Right lobe of liver (tissue), 6 donors: ENCODE results near the gene CASP10. TPM values are rescaled to one million over a fixed set of nuclear protein-coding genes. Genes with fewer than 3 reads are reported as not detected.
A peak's percentile ranks its signal among the peaks of the same experiment; 100 is the strongest.

Experiments
- ATAC-seq, 4 donors: fragments of 200-7000 bp; cut with Tn5 transposase; one replicate each; pipeline ENCODE4 v1.9.1; 2020; ENCODE audit warnings: mild to moderate bottlenecking in 4 of 4, moderate library complexity in 4 of 4
- DNase-seq, 3 donors: peaks; one replicate each; pipeline ENCODE4 v3.0.0-alpha.2; 2020
- H3K27ac ChIP-seq, 3 donors: fragments of 200-600 bp; one replicate each; pipeline ENCODE4 v1.8.0; 2022
- H3K27me3 ChIP-seq, 2 donors: fragments of 200-600 bp; one replicate each; pipeline ENCODE4 v1.8.0; 2022
- H3K36me3 ChIP-seq, 4 donors: fragments of 200-600 bp; sonication (generic) in 1 of 4; one replicate each; pipeline versions ENCODE4 v1.5.1 to v1.8.0; 2017 to 2022; ENCODE audit warnings: control low read depth in 1 of 4
- H3K4me1 ChIP-seq, 4 donors: fragments of 200-600 bp; sonication (generic) in 1 of 4; one replicate each; pipeline versions ENCODE4 v1.5.1 to v1.8.0; 2017 to 2022; ENCODE audit warnings: control low read depth in 1 of 4
- H3K4me3 ChIP-seq, 3 donors: fragments of 200-600 bp; one replicate each; pipeline ENCODE4 v1.8.0; 2022
- H3K9me3 ChIP-seq, 4 donors: fragments of 200-600 bp; sonication (generic) in 1 of 4; one replicate each; pipeline versions ENCODE4 v1.5.1 to v1.8.0; 2017 to 2022; ENCODE audit warnings: control low read depth in 1 of 4
- CTCF ChIP-seq, 4 donors: fragments of 200-600 bp in 3 of 4; fragments of 450-650 bp in 1 of 4; IDR thresholded peaks; one replicate each; pipeline versions ENCODE4 v1.5.1 to v1.8.0; 2016 to 2022; ENCODE audit warnings: antibody characterized with exemption in 4 of 4, mild to moderate bottlenecking in 2 of 4
- POLR2A ChIP-seq: fragments of 450-650 bp; IDR thresholded peaks from one replicate; pipeline ENCODE4 v1.6.1; 2017; ENCODE audit warnings: antibody characterized with exemption, mild to moderate bottlenecking
- WGBS: methylation state at CpG from one replicate; pipeline ENCODE4 v1.1.6; 2018; ENCODE audit warnings: low coverage, low lambda C conversion rate; ENCODE audit not compliant: insufficient coverage; ENCODE audit errors: missing lambda C conversion rate; 5-methylcytosine and 5-hydroxymethylcytosine counted together
- intact Hi-C, 2 donors: fragments of 100-400 bp; cut with DNase I; formaldehyde crosslinking; loops; one replicate each; pipeline versions ENCODE4 v1.11.2 to v1.14.1; 2022
- total RNA-seq, 6 experiments: library from RNA; depleted of rRNA in 2 of 6; stranded (reverse); fragments of >200 nt in 2 of 6; fragmentation: NEBNext Ultra II Directional in 3 of 6; extraction: Animal tissue kit (Norgen Biotek cat#: 25700) in 3 of 6; gene quantifications; one replicate each; pipeline versions ENCODE4 v1.1.0 to v1.2.4, GENCODE V29; 2016 to 2023
- donor health status: DM: no; HTN: yes; CAD: no.
- donor health status: DM: no; HTN: no; CAD: no.
- donor health status: DM: no; HTN: no; CAD: no.
- donor health status: DM: no; HTN: yes; CAD: no.
- donor health status: DM: no; HTN: yes; CAD: no.

The CASP10 gene
- total RNA-seq, 6 experiments from 2014 or later, result 4.2 to 9.4 (median 8.4) TPM

GRCh38 chr2:201244829-201245228 is 61.9 kb downstream of the CASP10 start:
- H3K4me1 ChIP-seq, result peaks cover 0 to 14% (median 0%) of the 10 kb centered on the region in 4 donors
- no peaks in the 10 kb centered on the region for H3K9me3 ChIP-seq
- H3K4me3 ChIP-seq, result no peak overlapping the region
- H3K27me3 ChIP-seq, result no peaks in the 10 kb centered on the region
- 89% methylated on average over 4 of the region's 5 CpGs for WGBS
- ATAC-seq (no peak), DNase-seq (no peak)
- no peak overlapping the region for H3K27ac ChIP-seq
- no peak for TF ChIP-seq POLR2A
- TF ChIP-seq CTCF (IDR thresholded peaks at IDR 0.05), result no peak
- H3K36me3 ChIP-seq, result peaks cover 0 to under 1% (median 0%) of the 10 kb centered on the region in 4 donors
- intact Hi-C loops, result no loop called here

- peak overlapping the region in 2 of 3 donors; percentile 37 to 43 for H3K27ac ChIP-seq
- intact Hi-C loops, result no loop called here
- no peak for TF ChIP-seq CTCF (IDR thresholded peaks at IDR 0.05)
- TF ChIP-seq POLR2A, result no peak
- no peak overlapping the region for H3K4me3 ChIP-seq
- H3K9me3 ChIP-seq, result no peaks in the 10 kb centered on the region
- ATAC-seq (peak in 1 of 4 donors; percentile 17), DNase-seq (no peak)
- no peaks in the 10 kb centered on the region for H3K27me3 ChIP-seq
- H3K36me3 ChIP-seq, result no peaks in the 10 kb centered on the region
- 41% methylated on average over 4 of the region's 4 CpGs for WGBS
- peaks cover 0 to 14% (median 0%) of the 10 kb centered on the region in 4 donors for H3K4me1 ChIP-seq
Measured at GRCh38 chr2:201246280-201246679, 63.3 kb downstream of the CASP10 start.

- H3K4me3 ChIP-seq, result no peak overlapping the region
- H3K9me3 ChIP-seq, result no peaks in the 10 kb centered on the region
- intact Hi-C loops, result no loop called here
- DNase-seq (no peak), ATAC-seq (no peak)
- peaks cover 0 to 14% (median 0%) of the 10 kb centered on the region in 4 donors for H3K4me1 ChIP-seq
- WGBS, result 86% methylated on average over 2 of the region's 6 CpGs
- H3K36me3 ChIP-seq, result no peaks in the 10 kb centered on the region
- H3K27ac ChIP-seq, result no peak overlapping the region
- TF ChIP-seq POLR2A (no peak), CTCF (IDR thresholded peaks at IDR 0.05) (no peak)
- no peaks in the 10 kb centered on the region for H3K27me3 ChIP-seq
Measured at GRCh38 chr2:201248288-201248844, 65.4 kb downstream of the CASP10 start.

GRCh38 chr2:201249889-201250288 is 66.9 kb downstream of the CASP10 start:
- TF ChIP-seq CTCF (IDR thresholded peaks at IDR 0.05), result no peak
- TF ChIP-seq POLR2A, result no peak
- Histone ChIP-seq H3K4me1 (peaks cover 0 to 14% (median 0%) of the 10 kb centered on the region in 4 donors), H3K27me3 (no peaks in the 10 kb centered on the region), H3K27ac (no peak overlapping the region), H3K9me3 (no peaks in the 10 kb centered on the region), H3K36me3 (no peaks in the 10 kb centered on the region), H3K4me3 (no peak overlapping the region)
- ATAC-seq (no peak), DNase-seq (no peak)
- 93% methylated on average over 2 of the region's 2 CpGs for WGBS
- intact Hi-C loops, result loop anchor here in 1 of 2 donors (10.0 kb wide), 1 partner anchor 115 kb away; no protein-coding TSS in a partner anchor
